ENCODE measurements around the gene WNK1. TPM values are rescaled to one million over a fixed set of nuclear protein-coding genes. Genes with fewer than 3 reads are reported as not detected.

Gene WNK1
- total RNA-seq, 1 experiment from 2014 or later: 117 TPM

GRCh38 chr12:810671-811415, 58.5 kb downstream of the WNK1 start:
- Histone ChIP-seq H3K79me2 (ENCODE audit: insufficient read depth, low read length) (peaks cover 7% of the 10 kb centered on the region; the same call in 1 of the 2 replicates), H2AK5ac (ENCODE audit: insufficient read length, low read length) (no peak overlapping the region), H3K4me1 (ENCODE audit: insufficient read depth, low read length) (no peaks in the 10 kb centered on the region), H3K9me3 (ENCODE audit: control insufficient read depth, low read depth, low read length) (no peaks in the 10 kb centered on the region), H2AFZ (ENCODE audit: low read length) (no peak overlapping the region), H4K5ac (ENCODE audit: insufficient read length, low read depth, low read length) (no peak overlapping the region), H3K14ac (ENCODE audit: insufficient read depth, low read length) (no peak overlapping the region), H4K91ac (ENCODE audit: insufficient read length, low read depth, low read length) (no peak overlapping the region), H4K8ac (replicated peaks; ENCODE audit: insufficient read length, low read depth, low read length) (no peak overlapping the region), H3K4me2 (ENCODE audit: insufficient read depth, insufficient read length, low read length) (no peak overlapping the region), H3K27ac (ENCODE audit: insufficient read length, low read depth, low read length) (no peak overlapping the region), H3T11ph (ENCODE audit: low read length) (no peak overlapping the region), H2BK5ac (ENCODE audit: insufficient read length, low read length) (no peak overlapping the region), H3K9ac (ENCODE audit: extremely low read depth, insufficient read length, low read length) (no peak overlapping the region), H3K18ac (ENCODE audit: insufficient read length, low read depth, low read length) (no peak overlapping the region), H4K20me1 (ENCODE audit: control insufficient read depth, insufficient read depth, insufficient read length) (no peaks in the 10 kb centered on the region), H3K23ac (ENCODE audit: insufficient read length, low read depth, low read length) (no peak overlapping the region), H3K27me3 (ENCODE audit: insufficient read depth, low read length) (no peaks in the 10 kb centered on the region), H2BK20ac (ENCODE audit: low read depth, low read length, poor library complexity, severe bottlenecking) (no peak overlapping the region), H3K23me2 (ENCODE audit: insufficient read length, low read depth, low read length, poor library complexity, severe bottlenecking) (no peaks in the 10 kb centered on the region), H2BK15ac (ENCODE audit: low read depth, low read length) (no peak overlapping the region), H3K4ac (ENCODE audit: low read depth, low read length) (no peak overlapping the region), H2BK120ac (ENCODE audit: low read depth, low read length, poor library complexity, severe bottlenecking) (no peak overlapping the region), H3K56ac (ENCODE audit: insufficient read length, low read depth, low read length) (no peak overlapping the region), H2BK12ac (ENCODE audit: insufficient read length, low read depth, low read length) (no peak overlapping the region), H3K79me1 (ENCODE audit: insufficient read depth, low read depth, low read length, poor library complexity, severe bottlenecking) (peaks cover 9% of the 10 kb centered on the region)
- TF ChIP-seq CTCF (conservative IDR thresholded peaks at IDR 0.05): no peak
- no peak for DNase-seq
- Mint-ChIP-seq H3K36me3 (ENCODE audit: insufficient read depth in 1 of 3, low read depth in 3 of 3) (peaks cover 18 to 24% (median 22%) of the 10 kb centered on the region in 3 experiments), H3K4me3 (no peak overlapping the region), H3K27me3 (ENCODE audit: low read depth) (no peaks in the 10 kb centered on the region), H3K9me3 (peaks cover 0 to 3% of the 10 kb centered on the region in 2 experiments; a peak in 1 of 5 replicates), H3K4me1 (peaks cover 20 to 21% of the 10 kb centered on the region in 2 experiments), H3K27ac (peak overlapping the region in 1 of 3 experiments; percentile 7; a peak in 1 of 7 replicates)
- WGBS (ENCODE audit: extremely low coverage, insufficient read length, low lambda C conversion rate): no CpG with 5 or more reads among the region's 5 CpGs

Measured in H9 (cell line).